SU-DHL-6 (cell line): ENCODE measurements around the gene MAPKAPK2.

ENCODE experiments used
- H2AFZ ChIP-seq: fragments of 200-600 bp; sonication (generic); 2 replicates; pipeline ENCODE4 v1.6.1; 2014; ENCODE audit warnings: low read depth, mild to moderate bottlenecking, moderate library complexity, mixed read lengths, antibody characterized with exemption, low read length; ENCODE audit not compliant: severe bottlenecking
- H3F3A ChIP-seq: fragments of 200-600 bp; shearing (Covaris generic); 2 replicates; pipeline ENCODE4 v1.6.0; 2016; ENCODE audit warnings: antibody characterized with exemption, mild to moderate bottlenecking; ENCODE audit not compliant: insufficient read depth
- H3K27ac ChIP-seq: fragments of 200-600 bp; sonication (generic); 2 replicates; pipeline ENCODE4 v1.5.1; 2016; ENCODE audit warnings: low read depth, mild to moderate bottlenecking, low read length, moderate library complexity, mixed read lengths
- H3K27me3 ChIP-seq: fragments of 200-600 bp; sonication (generic), shearing (Covaris generic); 2 replicates; pipeline ENCODE4 v1.6.0; 2014; ENCODE audit warnings: mild to moderate bottlenecking, low read length
- H3K36me3 ChIP-seq: fragments of 200-600 bp; sonication (generic); 2 replicates; pipeline ENCODE4 v1.6.1; 2014; ENCODE audit warnings: mild to moderate bottlenecking, low read length, mixed read lengths
- H3K4me2 ChIP-seq: fragments of 300-600, 200-600 bp; shearing (Covaris generic), sonication (generic); 2 replicates; pipeline ENCODE4 v1.6.0; 2014; ENCODE audit warnings: low read length, low read depth, mild to moderate bottlenecking; ENCODE audit not compliant: poor library complexity, severe bottlenecking
- H3K4me3 ChIP-seq: fragments of 200-600 bp; sonication (generic); 2 replicates; pipeline ENCODE4 v1.5.1; 2014; ENCODE audit warnings: antibody characterized with exemption, low read length, mild to moderate bottlenecking, mixed read lengths; ENCODE audit not compliant: insufficient read depth, poor library complexity, severe bottlenecking
- H3K79me2 ChIP-seq: fragments of 200-600 bp; sonication (generic); 2 replicates; pipeline ENCODE4 v1.6.1; 2014; ENCODE audit warnings: mild to moderate bottlenecking, low read length, moderate library complexity; ENCODE audit not compliant: insufficient read depth
- H3K9ac ChIP-seq: fragments of 200-600 bp; sonication (generic); 2 replicates; pipeline ENCODE4 v1.7.0; 2014; ENCODE audit warnings: mild to moderate bottlenecking, low read length
- H3K9me2 ChIP-seq: fragments of 200-600 bp; sonication (generic); replicated peaks from 2 replicates; pipeline ENCODE4 v1.6.1; 2014; ENCODE audit warnings: low read length; ENCODE audit not compliant: insufficient read depth
- H3K9me3 ChIP-seq: fragments of 200-600 bp; sonication (generic); 2 replicates; pipeline ENCODE4 v1.6.1; 2014; ENCODE audit warnings: low read length, mixed read lengths; ENCODE audit not compliant: insufficient read depth
- H4K20me1 ChIP-seq: fragments of 200-600 bp; sonication (generic); 2 replicates; pipeline ENCODE4 v1.6.1; 2014; ENCODE audit warnings: low read depth, mild to moderate bottlenecking, antibody characterized with exemption, low read length, moderate library complexity, mixed read lengths
- EZH2phosphoT487 ChIP-seq: fragments of 200-600 bp; sonication (generic), shearing (Covaris generic); conservative IDR thresholded peaks from 2 replicates; pipeline ENCODE4 v1.6.1; 2018; ENCODE audit warnings: mild to moderate bottlenecking, antibody characterized with exemption, low read length, moderate library complexity, mixed read lengths
- TF ChIP-seq, protein P1 (sequence below): fragments of 200-600 bp; sonication (generic); IDR thresholded peaks from one replicate; pipeline ENCODE4 v1.5.1; 2017; ENCODE audit warnings: antibody characterized with exemption, mild to moderate bottlenecking, low read length, moderate library complexity; ENCODE audit not compliant: insufficient read depth, poor library complexity, severe bottlenecking

The MAPKAPK2 gene

DNA sequence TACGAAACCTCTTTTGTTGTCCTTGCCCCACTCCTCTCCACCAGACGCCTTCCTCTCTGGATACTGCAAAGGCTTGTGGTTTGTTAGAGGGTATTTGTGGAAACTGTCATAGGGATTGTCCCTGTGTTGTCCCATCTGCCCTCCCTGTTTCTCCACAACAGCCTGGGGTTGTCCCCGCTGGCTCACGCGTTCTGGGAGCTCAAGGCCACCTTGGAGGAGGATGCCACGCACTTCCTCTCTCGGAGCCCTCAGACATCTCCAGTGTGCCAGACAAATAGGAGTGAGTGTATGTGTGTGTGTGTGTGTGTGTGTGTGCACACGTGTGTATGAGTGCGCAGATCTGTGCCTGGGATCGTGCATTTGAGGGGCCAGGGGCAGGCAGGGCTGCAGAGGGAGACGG is 48.3 kb downstream of the MAPKAPK2 start:
- TF ChIP-seq, protein P1, sequence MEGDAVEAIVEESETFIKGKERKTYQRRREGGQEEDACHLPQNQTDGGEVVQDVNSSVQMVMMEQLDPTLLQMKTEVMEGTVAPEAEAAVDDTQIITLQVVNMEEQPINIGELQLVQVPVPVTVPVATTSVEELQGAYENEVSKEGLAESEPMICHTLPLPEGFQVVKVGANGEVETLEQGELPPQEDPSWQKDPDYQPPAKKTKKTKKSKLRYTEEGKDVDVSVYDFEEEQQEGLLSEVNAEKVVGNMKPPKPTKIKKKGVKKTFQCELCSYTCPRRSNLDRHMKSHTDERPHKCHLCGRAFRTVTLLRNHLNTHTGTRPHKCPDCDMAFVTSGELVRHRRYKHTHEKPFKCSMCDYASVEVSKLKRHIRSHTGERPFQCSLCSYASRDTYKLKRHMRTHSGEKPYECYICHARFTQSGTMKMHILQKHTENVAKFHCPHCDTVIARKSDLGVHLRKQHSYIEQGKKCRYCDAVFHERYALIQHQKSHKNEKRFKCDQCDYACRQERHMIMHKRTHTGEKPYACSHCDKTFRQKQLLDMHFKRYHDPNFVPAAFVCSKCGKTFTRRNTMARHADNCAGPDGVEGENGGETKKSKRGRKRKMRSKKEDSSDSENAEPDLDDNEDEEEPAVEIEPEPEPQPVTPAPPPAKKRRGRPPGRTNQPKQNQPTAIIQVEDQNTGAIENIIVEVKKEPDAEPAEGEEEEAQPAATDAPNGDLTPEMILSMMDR: no peak
- TF ChIP-seq EZH2phosphoT487: no peak
- no peaks in the 10 kb centered on the region for H3K79me2 ChIP-seq
- H3K9me3 ChIP-seq: no peaks in the 10 kb centered on the region
- H4K20me1 ChIP-seq: no peaks in the 10 kb centered on the region
- no peak overlapping the region for H3K4me2 ChIP-seq
- no peak overlapping the region for H3K4me3 ChIP-seq
- no peak overlapping the region for H3K9ac ChIP-seq
- H3F3A ChIP-seq: no peaks in the 10 kb centered on the region
- no peak overlapping the region for H2AFZ ChIP-seq
- H3K36me3 ChIP-seq: no peaks in the 10 kb centered on the region
- no peaks in the 10 kb centered on the region for H3K27me3 ChIP-seq
- H3K27ac ChIP-seq: no peak overlapping the region
- no peaks in the 10 kb centered on the region for H3K9me2 ChIP-seq

DNA sequence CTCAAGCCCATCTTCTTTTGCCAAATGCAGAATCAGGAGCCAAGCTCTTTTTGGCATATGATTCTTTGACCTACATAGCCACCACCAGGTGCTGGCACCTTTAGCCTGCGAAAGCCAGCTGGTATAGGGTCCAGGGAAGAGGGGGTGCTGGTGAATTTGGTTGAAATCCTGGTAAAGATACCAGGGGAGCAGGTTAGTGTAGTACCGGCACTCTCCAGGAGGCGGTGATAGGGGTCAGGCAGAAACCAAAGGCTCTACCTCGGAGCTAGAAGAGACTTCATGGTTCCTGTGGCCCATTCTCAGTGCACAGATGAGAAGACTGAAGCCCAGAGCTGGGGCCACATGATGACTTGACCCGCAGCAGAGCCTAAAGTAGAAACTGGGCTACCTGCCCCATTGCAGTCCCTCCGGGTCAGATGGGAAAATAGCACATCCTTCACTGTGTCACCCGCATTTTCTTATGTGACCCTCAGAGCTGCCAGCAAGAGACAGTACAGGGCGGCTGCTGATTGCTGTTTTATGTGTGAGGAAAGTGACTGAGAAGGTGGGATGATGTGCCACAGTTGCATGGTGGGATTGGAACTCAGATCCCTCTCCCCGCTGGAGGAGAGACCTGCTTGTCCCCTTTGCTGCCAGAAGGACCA is 49.9 kb downstream of the MAPKAPK2 start:
- H3F3A ChIP-seq: no peaks in the 10 kb centered on the region
- no peak overlapping the region for H3K9ac ChIP-seq

DNA sequence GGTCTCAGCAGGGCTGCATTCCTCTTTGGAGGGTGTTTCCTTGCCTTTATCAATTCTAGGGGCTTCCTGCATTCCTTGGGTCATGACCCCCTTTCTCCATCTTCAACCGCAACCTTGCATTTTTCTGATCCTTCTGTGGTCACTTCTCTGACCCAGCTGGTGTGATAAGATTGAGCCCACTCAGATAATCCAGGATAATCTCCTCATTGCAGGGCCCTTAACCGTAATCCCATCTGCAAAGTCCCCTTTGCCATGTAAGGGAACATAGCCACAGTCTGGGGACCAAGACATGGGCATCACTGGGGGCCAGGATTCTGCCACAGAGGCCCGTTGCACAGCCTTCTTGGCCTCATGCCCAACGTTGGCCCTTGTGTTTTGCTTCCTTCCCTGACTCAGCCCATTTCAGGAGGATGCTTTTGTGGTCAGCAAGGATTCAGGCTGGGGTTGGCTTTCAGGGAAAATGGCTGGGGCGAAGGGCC is 50.9 kb downstream of the MAPKAPK2 start:
- H3K79me2 ChIP-seq: no peaks in the 10 kb centered on the region
- H3K9me2 ChIP-seq: no peaks in the 10 kb centered on the region
- H4K20me1 ChIP-seq: no peaks in the 10 kb centered on the region
- H3F3A ChIP-seq: peaks cover 5% of the 10 kb centered on the region; the same call in 1 of the 2 replicates
- H3K27ac ChIP-seq: no peak overlapping the region
- H2AFZ ChIP-seq: no peak overlapping the region
- H3K9me3 ChIP-seq: no peaks in the 10 kb centered on the region
- H3K9ac ChIP-seq: no peak overlapping the region
- no peaks in the 10 kb centered on the region for H3K36me3 ChIP-seq
- TF ChIP-seq, protein P1: no peak
- TF ChIP-seq EZH2phosphoT487: no peak
- no peak overlapping the region for H3K4me2 ChIP-seq
- H3K4me3 ChIP-seq: no peak overlapping the region
- H3K27me3 ChIP-seq: no peaks in the 10 kb centered on the region

More for the DNA sequence above, 49.9 kb downstream of the MAPKAPK2 start:
- H3K36me3 ChIP-seq: no peaks in the 10 kb centered on the region
- no peaks in the 10 kb centered on the region for H3K27me3 ChIP-seq
- H3K4me3 ChIP-seq: no peak overlapping the region
- no peaks in the 10 kb centered on the region for H3K79me2 ChIP-seq
- H2AFZ ChIP-seq: no peak overlapping the region
- TF ChIP-seq, protein P1: peak; percentile 59
- no peak for TF ChIP-seq EZH2phosphoT487
- no peak overlapping the region for H3K27ac ChIP-seq
- H4K20me1 ChIP-seq: no peaks in the 10 kb centered on the region
- no peaks in the 10 kb centered on the region for H3K9me3 ChIP-seq
- H3K9me2 ChIP-seq: no peaks in the 10 kb centered on the region
- no peak overlapping the region for H3K4me2 ChIP-seq
